Measurements from ENCODE around the gene RPLP2.

The RPLP2 gene

DNA sequence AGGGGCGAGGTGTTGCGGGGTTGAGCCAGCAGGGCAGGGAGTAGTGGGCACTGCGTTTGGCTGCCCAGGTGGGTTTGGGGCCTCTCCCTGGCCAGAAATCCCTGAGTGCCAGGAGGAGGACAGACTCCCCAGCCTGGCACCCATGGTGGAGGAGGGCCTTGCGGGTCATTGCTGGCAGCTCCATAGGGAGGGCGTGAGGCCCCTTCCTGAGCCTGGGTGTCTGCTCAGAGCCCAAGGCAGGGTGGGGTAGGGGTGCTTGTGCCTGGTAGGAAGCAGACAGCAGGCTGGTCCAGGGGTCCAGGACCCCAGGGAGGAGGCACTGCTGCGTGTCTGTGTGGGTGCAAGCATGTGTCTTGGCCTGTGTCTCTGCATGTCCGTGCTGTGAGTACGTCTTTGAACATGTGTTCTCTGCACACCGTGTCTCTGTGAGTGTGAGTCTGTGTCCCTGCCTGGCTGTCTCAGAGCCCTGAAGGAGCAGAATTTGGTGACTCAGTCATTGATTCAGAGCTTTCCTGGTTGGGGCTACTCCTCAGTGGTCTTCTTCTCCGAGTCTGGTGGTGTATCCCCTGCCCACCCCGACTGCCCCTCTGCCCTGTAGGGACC, 36.8 kb downstream of the RPLP2 start:
- DNase-seq: no peak

DNA sequence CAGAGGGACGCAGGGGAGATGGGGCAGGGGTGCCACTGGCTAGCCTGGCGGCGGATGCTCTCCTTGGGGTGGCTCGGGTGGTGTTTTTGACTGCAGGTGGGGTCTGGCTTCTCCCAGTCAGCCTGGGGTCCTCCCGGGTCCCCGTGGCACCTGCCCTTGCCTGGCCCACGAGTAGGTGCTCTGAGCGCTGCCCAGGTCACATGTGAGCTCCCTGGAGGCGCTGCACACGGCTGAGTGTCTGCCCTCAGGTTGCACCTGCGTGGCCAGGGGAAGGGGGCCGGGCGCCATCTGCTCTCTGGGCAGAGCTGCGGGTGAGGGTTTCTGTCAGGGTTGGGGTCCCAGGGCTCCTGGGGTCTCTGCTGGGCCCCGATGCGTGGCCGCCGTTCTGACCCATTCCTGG, 38.1 kb downstream of the RPLP2 start:
- no peak for DNase-seq

- DNase-seq: peak in 14 of 51 donors; percentile 9 to 55 (median 20)
Measured at GRCh38 chr11:848380-848931, 38.7 kb downstream of the RPLP2 start.

GRCh38 chr11:849104-849824, 39.5 kb downstream of the RPLP2 start:
- peak in 12 of 51 donors; percentile 11 to 55 (median 33) for DNase-seq

DNA sequence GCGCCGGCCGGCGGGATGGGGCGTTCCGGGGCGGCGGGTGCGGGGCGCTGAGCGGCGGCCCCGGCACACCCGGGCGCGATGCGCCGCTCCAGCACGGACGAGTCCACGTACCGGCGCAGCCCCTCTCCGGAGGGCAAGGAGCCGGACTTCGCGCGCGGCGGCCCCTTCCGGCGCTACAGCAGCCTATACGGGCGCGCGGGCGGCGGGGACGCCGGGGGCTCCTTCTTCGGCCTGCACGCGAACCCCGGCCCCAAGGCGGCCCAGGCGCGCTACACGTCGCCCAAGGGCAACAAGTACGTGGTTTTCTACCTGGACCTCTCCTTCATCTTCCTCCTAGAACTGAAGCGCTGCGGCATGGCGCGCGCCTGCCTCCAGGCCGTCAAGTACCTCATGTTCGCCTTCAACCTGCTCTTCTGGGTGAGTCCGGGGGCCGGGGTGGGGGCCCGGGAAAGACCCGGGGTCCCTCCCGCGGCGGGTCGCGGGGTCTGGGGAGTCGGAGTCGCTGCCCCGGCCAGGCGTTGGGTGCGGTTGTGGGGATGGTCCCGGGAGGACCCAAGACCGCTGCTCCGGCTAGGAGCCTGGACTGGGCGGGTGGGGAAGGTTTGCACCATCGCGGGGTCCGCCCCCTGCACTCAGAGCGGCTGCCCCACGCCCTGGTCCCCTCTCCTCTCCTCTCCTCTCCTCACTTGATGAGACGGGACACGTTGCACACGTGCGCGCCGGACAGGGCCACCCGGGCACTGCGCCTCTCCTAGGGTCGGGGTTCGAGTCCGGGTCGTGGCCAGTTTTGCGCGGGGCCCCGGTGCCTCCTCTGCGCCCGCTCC, 40.4 kb downstream of the RPLP2 start:
- no peak for DNase-seq

DNA sequence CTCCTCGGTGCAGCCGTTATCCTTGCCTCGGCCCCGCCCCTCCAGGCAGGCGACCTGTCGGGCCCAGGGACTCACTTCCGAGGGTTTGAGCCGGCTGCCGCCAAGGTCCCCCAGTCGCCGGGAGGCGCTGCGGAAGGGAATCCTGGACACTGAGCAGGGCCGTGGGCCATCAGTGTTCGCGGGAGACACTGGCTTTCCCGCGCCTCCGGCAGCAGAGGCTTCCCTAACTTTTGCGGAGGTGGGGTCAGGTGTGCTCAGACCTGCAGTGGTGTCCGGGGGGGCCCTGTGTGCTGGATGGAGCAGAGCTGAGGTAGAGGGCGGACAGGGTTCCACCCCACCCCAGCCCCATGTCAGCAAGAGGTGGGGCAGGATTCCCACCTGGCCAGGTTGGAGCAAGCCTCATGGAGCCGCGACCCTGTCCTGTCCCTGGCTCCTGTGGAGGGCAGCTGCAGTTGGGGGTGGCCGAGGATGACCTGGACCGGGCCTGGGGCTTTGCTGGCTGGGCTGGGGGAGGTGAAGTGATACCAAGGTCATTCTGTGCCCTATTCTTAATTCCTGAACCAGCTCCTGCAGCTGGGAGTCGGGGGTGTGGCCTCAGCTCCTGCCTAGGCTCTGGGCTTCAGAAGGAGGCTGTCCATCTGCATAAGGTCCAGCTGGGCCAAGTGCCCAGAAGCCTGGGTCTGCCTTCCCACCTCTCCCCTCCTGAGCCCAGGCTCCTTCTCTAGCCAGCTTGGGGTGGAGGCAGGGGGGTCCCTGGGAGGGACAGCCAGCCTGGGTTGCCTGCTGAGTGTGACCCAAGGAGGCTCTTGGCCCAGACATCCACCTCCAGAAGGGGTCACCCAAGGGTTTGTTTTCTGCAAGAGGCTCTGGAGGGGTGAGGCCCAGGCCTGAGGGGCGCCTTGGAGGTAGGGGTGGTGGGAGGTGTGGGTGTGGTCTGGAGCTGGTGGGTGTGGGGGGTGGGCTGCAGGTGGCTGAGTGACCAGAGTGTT, 41.3 kb downstream of the RPLP2 start:
- no peak for DNase-seq

- no peak for DNase-seq
Measured at GRCh38 chr11:852762-853161, 43.0 kb downstream of the RPLP2 start.

- no peak for DNase-seq
Measured at GRCh38 chr11:853682-854448, 44.1 kb downstream of the RPLP2 start.

DNA sequence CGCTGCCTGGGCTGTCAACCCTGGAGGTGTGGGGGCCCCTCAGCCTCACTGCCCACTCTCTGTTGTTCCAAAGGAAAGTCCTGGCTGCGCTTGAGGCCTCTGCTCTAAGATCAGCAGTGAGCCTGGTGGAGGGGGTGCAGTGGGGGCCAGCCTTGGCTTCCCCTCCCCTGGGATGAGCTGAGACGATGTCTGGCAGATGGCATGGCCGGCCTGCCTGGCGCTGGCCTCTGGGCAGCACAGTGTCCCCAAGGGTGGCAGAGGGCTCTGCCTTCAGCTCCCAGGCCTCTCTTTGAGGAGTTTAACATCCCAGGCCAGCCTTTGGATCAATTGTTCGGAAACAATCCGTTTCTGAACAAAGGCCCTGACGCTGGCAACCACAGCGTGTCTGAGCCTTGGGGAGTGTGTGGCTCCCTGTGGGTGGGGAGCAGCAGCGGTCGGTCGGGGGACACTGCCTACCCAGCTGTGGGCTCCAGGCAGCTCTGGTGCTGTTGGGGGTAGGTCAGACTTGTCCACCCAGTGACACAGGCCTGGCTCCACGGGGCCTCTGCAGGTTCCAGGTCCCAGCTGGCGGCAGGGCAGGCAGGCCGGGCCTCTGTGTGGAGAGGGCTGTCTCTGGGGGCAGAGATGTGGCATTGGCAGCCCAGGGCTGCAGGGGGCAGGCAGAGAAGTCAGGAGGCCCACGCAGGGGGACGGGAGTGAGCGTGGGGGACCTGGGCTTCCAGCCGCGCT, 45.0 kb downstream of the RPLP2 start:
- no peak for DNase-seq

DNA sequence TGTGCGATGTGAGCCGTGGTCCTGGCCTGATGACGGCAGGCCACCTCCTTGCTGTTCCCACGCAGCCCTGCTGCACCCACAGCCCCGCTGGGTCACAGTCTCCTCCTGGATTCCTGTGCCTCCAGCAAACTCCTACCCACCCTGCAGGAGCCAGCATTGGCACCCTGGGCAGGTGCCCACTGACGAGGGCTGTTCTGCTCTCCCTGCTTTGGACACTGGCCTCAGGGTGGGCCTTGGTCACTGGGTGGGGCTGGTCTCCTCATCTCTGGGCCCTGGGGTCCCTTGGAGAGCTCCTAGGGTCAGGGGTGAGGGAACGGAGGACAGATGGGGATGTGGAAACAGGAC, 45.5 kb downstream of the RPLP2 start:
- no peak for DNase-seq

GRCh38 chr11:855796-856195, 46.0 kb downstream of the RPLP2 start:
- DNase-seq: no peak

DNA sequence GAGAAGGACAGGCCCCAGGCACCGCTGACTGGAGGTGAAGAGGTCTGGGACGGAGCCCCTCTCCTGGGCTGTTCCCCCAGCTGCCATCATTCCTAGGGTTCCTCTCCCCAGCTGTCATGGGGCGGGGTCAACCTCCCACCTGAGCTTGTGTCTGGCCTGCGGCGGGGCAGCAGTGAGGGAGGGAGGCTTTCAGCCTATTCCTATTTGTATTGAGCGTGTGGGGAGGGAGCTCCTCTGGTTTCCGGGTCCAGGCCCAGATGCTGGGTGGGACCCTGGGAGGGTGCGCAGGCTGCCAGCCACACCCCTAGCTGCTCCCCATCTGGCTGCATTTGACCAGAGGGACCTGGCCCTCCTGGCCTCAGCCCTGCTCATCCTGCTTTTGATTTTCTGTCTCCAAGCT, 46.6 kb downstream of the RPLP2 start:
- no peak for DNase-seq

DNA sequence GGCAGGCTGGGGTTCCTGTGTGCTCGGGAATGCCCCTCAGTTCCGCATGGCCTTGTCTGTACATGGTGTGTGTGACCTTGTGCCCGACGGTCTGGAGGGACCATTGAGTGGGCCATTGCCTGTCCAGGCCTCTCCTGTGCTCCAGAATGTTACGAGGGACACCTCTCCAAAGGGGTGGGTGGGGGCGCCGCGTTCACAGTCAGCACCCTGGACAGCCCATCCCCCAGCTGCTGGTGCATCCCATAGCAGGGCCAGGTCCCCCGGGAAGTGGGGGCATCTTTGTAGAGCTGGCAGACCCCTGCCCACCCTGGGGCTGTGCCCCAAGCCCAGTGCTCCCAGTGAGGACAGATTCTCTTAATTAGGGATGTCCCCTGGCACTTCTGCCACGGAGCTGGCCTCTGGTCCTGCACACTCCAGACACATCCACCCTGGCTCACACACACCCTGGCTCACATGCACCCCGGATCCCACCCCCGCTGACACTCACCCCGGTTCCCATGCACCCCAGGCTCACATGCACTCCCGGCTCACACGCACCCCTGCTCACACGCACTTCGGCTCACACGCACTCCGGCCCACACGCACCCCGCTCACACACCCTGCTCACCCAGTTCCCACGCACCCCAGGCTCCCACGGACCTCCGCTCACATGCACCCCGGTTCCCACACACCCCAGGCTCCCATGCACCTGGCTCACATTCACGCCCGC, 48.4 kb downstream of the RPLP2 start:
- no peak for DNase-seq

- no peak for DNase-seq
Measured at GRCh38 chr11:858762-859339, 49.1 kb downstream of the RPLP2 start.

- DNase-seq: peak in 42 of 51 donors; percentile 8 to 83 (median 54)
Measured at GRCh38 chr11:859394-860131, 49.8 kb downstream of the RPLP2 start.

DNA sequence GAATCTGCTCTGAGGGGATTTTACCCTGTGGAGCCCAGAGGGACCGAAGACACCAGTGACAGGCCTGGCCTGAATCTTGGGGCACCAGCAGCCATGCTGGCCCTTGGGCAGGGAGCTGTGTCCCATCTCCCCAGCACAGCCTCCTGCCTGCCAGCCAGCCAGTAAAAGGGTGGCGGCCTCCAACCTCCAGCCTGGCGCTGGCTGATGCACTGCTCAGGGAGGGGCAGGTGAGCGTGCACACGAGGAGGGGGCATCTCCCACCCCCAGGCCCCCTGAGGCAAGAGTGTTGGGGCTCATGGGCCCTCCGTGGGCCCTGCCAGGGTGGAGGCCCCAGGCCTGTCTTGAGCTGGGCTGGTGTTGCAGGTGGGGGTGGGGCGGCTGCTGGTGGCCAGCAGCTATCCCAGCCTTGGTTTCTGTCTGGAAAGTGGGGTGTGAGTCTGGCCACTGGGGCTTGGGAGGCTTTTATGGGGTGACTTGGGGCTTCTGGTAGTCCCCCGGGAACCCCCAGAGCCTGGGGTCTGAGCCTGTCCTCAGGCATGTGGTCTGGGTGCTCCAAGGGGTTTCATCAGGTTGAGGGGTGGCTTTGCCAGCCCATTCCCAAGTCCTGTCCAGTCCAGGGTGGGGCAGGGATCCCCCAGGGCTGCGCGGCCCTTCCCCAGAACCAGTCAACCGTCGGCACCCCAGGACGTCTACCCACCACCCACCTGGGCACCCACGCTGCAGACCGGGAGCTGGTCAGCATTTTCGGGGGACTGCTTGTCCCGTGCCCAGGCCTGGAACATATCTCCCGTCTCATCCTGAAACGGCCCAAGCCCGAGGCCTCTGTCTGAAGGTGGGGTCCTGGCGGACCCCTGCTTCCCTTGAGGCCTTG, 50.7 kb downstream of the RPLP2 start:
- no peak for DNase-seq

- no peak for DNase-seq
Measured at GRCh38 chr11:861105-861479, 51.3 kb downstream of the RPLP2 start.
